NB4 (cell line): ENCODE results near the gene CHCHD6.

ENCODE experiments used
- MAX ChIP-seq: IDR thresholded peaks from 2 replicates; pipeline ENCODE4 v1.6.1; 2011; ENCODE audit warnings: low read depth, low read length
- MYC ChIP-seq: IDR thresholded peaks from 2 replicates; pipeline ENCODE4 v1.6.1; 2011; ENCODE audit warnings: low read depth, low read length
- POLR2A ChIP-seq: IDR thresholded peaks from 2 replicates; pipeline ENCODE4 v1.6.1; 2011; ENCODE audit warnings: mild to moderate bottlenecking; ENCODE audit not compliant: insufficient read length; ENCODE audit errors: extremely low read depth
- TF ChIP-seq, protein P1 (sequence below): IDR thresholded peaks from one replicate; pipeline ENCODE4 v1.5.1; 2012; ENCODE audit warnings: low read depth, low read length

- TF ChIP-seq, protein P1, sequence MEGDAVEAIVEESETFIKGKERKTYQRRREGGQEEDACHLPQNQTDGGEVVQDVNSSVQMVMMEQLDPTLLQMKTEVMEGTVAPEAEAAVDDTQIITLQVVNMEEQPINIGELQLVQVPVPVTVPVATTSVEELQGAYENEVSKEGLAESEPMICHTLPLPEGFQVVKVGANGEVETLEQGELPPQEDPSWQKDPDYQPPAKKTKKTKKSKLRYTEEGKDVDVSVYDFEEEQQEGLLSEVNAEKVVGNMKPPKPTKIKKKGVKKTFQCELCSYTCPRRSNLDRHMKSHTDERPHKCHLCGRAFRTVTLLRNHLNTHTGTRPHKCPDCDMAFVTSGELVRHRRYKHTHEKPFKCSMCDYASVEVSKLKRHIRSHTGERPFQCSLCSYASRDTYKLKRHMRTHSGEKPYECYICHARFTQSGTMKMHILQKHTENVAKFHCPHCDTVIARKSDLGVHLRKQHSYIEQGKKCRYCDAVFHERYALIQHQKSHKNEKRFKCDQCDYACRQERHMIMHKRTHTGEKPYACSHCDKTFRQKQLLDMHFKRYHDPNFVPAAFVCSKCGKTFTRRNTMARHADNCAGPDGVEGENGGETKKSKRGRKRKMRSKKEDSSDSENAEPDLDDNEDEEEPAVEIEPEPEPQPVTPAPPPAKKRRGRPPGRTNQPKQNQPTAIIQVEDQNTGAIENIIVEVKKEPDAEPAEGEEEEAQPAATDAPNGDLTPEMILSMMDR, result no peak
- no peak for TF ChIP-seq POLR2A
- no peak for TF ChIP-seq MAX
- TF ChIP-seq MYC, result no peak
Observed at GRCh38 chr3:126852511-126852910, 148.5 kb downstream of the CHCHD6 start.
